Measurements from ENCODE around the gene SLC25A10.

The SLC25A10 gene

DNA sequence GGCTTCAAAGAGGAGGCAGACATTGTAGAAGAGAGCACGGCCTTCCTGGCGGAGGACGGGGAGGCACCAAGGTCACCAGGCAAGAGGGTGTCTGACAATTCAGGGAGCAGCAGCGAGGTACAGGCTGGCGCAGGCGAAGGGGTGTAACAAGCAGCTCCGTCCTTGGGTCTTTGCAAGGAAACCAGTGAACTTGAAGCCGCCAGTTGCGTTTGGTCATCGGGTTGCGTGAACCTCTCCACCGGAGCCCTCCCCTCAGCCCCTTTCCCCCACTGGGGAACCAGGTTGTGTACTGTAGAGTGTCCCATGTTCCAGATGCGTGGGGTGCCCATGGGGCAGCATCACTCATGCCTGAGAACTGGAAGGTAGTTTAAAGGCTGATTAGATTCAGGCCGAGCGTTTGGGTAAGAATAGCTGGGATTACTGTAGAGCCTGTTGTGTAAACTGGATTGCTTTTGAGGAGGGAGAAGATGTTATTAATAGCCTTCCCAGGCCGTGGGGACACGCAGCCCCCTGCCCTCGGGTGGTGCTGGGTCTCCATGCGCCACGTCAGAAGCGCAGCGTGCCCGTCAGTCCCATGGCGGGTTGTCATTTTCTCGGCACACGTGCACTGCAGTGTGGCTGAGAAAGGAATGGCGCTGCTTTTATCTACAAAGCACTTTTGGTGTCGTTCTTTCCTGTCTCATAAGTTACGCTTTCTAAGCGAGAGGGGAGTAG lies 6.4 kb upstream of the SLC25A10 start:
- DNase-seq (ENCODE audit: low read depth in 2 of 2), result no peak

DNA sequence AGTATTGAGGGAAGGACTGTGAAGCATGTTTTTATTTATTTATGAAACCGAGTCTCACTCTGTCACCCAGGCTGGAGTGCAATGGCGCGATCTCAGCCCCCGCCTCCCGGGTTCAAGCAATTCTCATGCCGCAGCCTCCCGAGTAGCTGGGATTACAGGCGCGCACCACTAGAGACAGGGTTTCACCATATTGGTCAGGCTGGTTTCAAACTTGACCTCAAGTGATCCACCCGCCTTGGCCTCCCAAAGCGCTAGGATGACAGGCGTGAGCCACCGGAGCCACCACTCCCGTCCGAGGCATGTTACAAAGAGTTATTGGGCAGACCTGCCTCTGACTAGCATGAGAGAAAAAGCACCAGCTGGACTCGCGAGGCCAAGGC lies 5.9 kb upstream of the SLC25A10 start:
- DNase-seq (ENCODE audit: low read depth in 2 of 2), result no peak

DNA sequence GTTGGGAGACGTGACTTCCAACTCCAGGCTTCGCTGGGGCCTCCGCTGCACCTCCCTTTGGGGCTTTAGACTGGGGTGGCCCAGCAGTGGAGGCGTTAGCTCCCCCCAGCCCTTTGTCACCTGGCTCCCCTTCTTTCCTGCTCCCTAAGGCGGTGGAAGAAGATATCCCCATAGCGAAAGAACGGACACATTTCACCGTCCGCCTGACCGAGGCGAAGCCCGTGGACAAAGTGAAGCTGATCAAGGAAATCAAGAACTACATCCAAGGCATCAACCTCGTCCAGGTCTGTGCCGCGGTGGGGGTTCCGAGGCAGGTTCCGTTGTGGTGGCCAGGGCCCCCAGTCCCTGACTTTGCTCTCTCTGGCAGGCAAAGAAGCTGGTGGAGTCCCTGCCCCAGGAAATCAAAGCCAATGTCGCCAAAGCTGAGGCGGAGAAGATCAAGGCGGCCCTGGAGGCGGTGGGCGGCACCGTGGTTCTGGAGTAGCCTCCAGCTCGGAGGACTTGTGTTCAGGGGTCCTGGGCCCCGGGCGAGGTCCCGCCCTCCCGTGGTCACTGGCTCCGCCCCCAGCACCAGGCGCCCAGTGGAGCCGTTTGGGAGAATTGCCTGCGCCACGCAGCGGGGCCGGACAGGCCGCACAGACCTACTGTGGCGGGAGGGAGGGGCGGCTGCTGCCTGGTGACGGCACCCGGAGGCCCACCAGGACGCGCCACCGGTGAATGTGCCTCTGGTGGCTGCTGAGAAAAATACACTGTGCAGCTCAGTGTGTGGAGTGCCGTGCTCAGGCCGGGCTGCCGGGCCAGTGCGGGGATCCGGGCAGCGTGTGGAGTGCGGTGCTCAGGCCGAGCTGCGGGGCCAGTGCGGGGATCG lies 5.1 kb upstream of the SLC25A10 start:
- DNase-seq (ENCODE audit: low read depth in 2 of 2), result no peak

DNA sequence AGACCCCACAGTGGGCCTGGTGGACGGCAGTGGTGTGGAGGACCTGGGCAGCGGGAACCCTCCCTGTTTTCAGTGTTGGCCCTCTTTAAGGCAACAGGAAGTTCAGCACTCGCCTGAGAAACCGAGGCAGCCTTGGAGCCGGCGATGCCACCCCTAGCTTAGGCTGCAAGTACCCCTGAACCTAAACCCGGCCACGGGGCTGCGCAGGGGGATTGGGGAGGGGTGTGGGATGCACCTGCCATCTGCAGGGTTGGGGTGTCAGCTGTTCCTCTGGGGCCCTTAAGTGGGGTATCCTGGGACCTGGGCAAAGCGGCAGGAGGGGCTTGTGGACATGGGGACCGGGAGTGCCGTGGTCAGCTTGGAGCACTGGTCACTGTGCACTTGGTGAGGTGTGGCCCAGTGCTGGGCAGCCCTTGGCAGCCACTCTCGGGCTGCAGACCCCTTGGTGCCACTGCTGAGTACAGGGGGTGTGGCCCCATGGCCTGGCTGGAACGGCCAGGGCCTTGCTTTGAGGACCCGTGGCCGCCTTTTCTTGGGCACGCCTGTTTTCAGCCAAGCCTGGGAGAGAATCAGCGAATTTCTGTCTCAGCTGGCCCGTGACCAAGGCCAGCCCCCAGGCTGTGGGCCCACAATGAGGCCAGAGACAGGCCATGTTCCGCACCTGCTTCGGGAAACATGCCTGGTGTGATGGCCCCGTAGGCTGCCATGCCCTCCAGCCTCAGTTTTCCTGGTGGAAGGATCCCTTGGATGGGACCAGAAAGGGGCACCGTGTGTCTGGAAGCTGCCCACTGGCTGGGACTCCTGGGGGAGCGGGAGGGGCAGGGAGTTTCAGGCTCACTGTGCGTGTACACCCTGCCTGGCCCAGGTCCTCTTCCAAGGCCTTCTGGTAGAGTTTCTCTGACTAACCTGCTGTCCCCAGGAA lies 4.1 kb upstream of the SLC25A10 start:
- no peak for DNase-seq (ENCODE audit: low read depth in 2 of 2)

DNA sequence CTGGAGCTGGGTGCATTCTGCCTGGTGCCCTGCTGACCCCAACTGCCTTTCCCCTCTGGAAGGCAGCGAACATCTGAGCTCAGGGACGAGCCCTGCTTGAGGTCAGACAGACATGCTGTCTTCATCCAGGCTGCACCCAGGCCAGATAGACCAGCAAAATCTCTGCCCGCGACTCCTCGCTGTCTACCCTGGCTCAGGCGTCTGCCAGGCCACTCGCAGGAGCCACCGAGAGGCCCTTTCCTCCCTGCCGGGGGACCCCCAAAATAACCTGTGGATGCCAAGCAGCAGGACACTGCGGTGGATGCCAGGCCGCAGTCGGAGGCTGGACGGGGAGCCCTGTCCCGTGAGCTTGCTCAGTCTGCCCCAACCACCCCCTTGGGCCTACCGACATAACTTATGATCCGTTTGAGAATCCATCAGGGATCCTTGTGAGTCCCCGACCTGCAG lies 3.3 kb upstream of the SLC25A10 start:
- no peak for DNase-seq (ENCODE audit: low read depth in 2 of 2)

DNA sequence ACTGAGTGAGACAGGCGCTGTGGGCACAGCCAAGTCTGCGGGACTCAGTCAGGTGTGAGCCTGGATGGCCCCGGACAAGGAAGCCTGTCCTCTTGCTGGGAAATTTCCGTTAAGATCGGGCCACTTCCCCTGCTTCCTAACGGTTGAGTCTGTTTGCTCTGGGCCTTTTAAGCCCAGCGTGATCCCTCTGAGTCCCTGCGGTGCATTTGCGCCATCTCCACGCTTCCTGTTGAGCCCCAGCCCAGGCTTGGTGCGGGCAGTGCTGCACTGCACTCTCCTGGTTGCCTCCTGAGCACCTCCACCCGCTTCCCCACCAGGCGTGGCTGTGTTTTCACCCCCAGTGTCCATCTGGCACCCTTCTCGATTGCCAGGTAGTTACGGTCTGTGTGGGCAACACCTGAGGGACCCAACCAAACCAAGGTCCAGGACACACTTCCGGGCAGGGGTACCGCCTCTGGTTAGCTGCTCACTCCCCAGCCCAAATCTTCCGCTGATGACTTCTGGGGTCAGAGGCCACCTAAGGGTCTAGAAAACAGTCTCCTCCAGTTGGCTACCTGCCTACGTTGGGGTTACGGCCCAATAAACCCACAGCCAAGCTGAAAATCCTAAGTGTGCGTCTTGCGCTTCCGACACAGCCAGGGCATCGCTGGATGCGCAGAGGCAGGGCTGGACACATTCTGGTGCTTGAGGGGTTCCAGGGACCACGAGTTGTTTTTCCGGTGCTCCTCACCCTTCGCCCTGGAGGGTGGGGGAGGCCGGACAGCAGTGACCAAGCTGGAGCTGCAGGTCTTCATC lies 1.4 kb upstream of the SLC25A10 start:
- no peak for DNase-seq (ENCODE audit: low read depth in 2 of 2)

DNA sequence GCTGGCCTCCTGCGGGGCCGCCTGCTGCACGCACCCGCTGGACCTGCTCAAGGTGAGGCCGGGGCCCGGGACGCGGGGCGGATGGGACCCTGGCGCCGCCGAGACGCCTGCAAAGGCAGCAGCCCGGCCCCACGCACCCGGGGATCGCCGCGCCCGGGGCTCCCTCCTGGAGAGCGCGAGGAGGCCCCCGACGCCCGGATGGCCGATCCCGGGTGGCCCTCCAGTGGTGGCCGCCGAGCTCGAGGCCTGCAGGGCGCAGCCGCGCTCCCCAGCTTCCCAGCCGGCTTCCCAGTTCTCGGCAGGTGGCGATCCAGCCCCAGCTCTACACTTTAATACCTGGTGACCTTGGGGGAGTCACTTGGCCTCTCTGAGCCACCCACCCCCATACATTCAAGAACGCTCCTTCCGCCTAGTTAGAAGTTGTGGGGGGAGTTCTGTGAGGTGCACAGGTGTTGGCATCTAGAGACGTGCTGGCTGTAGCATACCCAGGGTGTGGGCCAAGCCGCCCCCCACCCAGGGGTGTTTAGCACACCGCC lies 452 bp downstream of the SLC25A10 start:
- peak in 1 of 2 donors; percentile 21 for DNase-seq (ENCODE audit: low read depth in 2 of 2)

DNA sequence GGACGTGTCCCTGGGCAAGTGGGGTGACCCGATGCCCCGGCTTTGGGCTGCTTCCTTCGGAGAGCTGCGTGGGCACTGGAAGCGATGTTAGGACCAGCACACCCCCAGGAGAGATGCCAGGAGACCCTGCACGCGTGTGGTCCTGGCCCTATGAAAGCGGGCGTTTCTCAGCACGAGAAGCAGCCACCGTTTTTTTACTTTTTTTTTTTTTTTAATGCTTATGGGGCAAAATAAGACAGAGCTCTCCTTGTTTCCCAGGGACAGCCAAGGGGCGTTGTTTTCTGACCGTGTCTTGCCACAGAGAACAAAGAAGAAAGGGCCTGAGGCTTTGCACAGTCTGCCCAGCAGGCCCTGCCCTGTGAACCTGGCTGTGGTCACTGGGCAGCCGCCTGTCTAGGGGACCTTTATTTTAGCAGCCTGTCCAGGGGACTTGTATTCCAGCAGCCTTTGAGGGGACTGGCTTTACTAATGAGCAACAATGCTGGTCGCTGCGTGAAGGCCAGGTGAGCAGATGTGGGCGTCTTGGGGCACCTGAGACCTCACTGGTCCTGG lies 996 bp downstream of the SLC25A10 start:
- no peak for DNase-seq (ENCODE audit: low read depth in 2 of 2)

DNA sequence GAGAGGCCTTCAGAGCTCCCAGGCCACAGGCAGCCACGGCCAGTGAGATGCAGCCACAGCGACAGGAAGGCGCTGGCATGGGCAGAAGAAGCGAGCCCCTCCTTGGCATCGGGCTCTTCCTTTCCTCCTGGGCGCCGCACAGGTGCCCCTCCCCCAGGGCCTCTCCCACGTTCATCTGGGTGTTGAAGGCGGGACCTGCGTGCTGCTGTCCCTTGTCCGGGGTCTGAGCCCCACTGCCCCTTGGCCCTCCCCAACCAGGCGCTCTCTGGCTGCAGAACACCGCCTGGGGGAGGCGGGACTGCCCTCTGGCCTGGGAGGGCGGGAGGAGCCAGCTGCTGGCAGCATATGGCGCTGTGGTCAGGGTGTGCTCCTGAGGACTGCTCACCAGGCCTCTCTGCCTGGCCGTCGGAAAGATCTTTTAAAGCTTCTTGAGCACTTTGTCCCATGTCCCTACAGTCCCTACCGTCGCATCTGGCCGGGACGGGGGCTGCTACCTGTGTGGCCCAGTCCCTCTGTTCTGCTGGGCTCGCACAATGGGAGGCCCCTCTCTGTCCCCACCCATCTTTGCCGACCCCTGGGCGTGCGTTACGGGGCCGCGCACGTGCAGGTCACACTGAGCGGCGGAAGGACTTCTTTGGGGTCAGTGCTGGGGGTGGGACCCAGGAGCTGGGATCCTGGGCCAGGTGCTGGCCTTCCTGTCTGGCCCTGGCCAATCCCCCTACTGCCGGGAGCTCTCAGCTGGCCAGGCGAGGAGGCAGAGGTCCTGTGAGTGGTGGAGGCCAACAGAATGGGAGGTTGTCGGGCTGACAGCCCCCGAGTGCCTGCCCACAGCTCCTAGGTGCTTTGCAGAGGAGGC lies 1.7 kb downstream of the SLC25A10 start:
- DNase-seq (ENCODE audit: low read depth in 2 of 2), result no peak

DNA sequence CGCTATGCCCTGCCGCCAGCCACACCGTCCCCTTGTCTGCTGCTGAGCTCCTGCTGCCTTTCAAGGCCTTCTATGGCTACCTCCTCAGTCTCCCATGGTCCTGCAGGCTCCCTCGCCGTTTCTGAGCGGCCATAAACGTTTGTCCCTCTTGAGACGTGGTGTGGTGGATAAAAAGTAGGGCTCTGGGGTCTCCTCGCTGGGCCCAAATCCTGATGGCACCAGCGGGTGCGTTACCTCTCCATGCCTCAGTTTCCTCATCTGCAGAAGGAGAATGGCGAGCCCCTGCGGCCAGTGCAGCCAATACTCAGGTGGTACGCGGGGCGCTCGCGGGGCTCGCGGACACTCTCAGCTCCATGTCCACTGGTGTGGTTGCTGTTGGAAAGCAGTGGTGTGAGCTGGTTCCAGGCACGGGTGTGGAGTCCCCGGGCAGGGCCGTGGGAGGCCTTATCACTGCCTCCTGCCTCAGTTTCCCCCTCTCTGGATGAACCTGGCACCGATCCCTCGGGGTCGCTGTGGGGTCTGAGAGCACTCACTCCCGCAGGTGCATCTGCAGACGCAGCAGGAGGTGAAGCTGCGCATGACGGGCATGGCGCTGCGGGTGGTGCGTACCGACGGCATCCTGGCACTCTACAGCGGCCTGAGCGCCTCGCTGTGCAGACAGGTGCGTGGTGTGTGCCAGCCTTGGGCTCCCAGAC lies 2.5 kb downstream of the SLC25A10 start:
- no peak for DNase-seq (ENCODE audit: low read depth in 2 of 2)

DNA sequence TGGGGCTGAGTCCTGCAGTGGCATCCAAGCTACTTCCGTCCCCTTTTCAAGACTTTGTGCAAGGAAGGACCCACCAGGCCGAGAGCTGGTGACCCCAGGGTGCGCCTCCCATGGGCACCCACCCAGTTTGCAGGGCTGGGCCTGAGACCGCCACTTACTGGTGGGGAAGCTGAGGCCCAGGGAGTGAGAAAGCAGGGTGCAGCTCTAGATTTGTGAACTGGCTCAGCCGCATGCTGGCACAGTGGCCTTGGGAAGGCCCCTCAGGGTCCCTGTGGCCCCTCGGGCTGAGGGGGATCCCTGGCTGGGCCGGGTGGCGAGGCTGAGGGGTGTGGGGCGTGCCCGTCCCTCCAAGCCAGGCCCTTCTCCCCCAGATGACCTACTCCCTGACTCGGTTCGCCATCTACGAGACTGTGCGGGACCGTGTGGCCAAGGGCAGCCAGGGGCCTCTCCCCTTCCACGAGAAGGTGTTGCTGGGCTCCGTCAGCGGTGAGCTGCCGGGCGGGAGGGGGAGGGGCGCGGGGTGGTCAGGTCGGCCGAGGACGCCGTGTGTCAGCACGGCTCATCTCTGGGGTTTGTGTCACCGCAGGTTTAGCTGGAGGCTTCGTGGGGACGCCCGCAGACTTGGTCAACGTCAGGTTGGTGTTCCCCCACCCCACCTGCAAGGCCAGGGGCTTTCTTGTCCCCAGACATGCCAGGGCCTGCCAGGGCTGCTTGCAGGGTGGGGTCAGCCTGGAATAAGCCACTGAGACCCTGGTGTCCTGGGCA lies 3.2 kb downstream of the SLC25A10 start:
- no peak for DNase-seq (ENCODE audit: low read depth in 2 of 2)

DNA sequence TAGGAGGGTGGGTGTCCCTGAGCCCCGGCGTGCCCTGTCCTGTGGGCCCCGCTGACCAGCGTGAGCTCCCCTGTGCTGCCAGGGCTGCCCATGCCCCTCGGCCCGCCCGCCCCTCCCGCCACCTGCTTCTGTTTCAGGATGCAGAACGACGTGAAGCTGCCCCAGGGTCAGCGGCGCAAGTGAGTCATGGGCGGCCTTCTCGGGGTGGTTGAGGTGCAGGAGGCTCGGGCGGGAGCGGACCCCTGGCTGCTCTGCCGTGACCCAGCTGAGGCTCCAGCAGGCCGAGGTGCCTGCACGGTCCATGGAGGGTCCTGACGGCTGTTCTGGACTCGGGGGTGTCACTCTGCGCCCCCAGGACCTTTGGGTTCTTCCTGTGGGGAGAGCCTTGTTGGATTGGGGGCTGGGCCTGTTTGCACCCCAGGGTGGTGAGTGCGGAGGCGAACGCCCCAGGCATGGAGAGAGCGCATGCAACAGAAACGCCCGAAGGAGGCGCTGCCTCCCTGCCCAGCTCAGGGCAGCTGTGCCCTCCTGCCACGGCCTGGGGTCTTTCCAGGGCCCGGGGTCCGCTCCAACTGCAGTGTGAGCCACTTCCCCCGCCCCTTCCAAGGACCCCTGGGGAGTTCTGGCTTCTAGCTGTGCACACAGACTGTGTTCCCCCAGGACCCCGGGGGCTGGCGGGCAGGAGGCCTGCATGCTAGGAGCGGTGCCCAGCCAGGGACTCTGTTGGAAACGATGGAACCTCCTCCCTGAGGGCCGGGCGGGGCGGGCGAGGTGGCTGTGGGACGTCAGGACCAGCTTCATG lies 4.0 kb downstream of the SLC25A10 start:
- DNase-seq (ENCODE audit: low read depth in 2 of 2), result no peak

DNA sequence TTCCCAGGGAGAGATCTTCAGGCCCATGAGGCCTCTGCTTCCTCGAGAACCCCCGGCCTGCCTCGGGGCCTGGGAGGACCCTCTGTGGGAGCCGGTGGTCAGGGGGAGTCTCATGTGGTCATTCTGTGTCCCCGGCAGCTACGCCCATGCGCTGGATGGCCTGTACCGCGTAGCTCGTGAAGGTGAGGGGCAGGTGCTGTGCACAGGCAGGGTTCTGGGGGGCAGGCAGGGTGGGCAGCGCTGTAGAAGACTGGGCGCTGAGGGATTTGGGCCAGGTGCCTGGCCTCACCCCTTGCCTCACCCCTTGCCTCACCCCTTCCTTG lies 4.6 kb downstream of the SLC25A10 start:
- no peak for DNase-seq (ENCODE audit: low read depth in 2 of 2)

DNA sequence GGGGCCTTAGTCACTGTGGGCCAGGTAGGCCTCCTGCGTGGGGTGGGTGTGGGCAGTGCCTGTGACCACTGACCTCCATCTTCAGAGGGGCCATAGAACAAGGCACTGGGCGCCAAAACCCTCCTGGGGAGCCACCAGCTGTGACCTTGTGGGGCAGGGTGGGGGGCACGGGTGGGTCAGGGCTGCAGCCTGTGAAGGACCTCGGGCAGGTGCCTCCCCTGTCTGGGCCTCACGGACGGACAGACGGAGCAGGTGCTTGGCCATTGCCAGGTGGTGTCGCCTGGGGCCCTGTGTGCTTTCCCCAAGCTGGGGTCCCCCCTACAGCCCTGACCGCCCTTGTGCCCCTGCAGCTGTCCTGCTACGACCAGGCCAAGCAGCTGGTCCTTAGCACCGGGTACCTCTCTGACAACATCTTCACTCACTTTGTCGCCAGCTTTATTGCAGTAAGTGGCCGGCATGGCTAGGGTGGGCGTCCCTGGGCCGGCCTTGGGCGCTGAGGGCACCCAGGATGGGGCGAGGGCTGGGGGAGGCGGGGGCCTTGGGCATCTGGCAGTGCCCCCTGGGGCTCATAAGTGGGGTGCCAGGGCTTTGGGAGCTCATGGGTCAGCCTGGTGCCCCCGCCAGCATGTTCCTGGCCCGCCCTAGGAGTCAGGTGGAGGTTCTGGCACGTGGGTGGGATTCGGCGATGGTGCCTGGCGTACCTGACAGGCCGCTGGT lies 5.1 kb downstream of the SLC25A10 start:
- DNase-seq (ENCODE audit: low read depth in 2 of 2), result no peak

DNA sequence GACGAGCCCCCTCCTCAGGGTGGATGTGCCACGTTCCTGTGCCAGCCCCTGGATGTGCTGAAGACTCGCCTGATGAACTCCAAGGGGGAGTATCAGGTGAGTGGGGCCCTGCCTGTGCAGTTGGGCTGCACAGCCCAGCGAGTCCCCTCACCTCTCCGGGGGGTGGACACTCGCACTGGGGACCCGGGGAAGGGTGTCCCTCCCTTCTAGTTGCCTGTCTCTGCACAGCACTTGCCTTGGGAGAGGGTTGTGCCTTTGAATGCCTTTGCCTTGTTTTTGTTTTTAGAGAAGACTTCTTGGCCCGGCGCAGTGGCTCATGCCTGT lies 5.6 kb downstream of the SLC25A10 start:
- DNase-seq (ENCODE audit: low read depth in 2 of 2), result no peak

DNA sequence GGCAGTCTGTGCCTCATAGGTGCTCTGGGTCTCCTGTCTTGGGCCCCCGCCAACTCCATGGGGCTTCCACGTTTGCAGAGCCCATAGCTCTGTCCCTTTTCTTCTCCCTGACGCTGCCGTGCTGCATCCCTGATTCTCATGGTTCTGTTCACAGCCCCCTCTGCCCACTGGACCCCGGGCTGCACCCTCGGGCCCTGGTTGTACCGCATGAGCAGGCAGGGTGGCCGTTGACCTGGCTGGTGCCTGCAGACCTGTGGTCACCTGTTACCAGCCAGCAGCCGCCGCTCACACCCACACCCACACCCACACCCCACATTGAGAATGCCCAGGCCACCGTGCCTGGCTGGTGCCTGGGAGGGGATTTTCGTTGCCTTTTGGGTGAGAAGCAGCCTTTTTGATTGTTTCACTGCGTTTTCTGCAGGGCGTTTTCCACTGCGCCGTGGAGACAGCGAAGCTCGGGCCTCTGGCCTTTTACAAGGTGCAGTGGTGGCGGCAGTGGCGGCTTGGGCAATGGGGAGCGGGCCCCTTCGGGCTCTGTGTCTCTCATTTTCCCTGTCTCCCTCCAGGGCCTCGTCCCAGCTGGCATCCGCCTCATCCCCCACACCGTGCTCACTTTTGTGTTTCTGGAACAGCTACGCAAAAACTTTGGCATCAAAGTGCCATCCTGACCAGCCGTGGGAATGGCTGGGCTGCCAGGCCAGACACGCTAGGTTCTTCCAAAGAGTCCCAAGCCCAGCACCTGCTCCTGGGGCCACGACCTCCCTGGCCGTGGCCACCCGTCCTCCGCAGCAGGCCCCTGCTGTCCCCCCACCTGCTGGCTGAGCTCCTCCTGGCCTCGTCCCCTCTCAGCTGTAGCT lies 7.6 kb downstream of the SLC25A10 start:
- no peak for DNase-seq (ENCODE audit: low read depth in 2 of 2)
